ENCODE results near the gene PRDM12.

The PRDM12 gene

GRCh38 chr9:130731355-130731754 is 67.0 kb downstream of the PRDM12 start:
- DNase-seq, result no peak

GRCh38 chr9:130732136-130732535 is 67.7 kb downstream of the PRDM12 start:
- no peak for DNase-seq
